Sigmoid colon (tissue), 7 donors: ENCODE data around the gene SGK2. TPM values are rescaled to one million over a fixed set of nuclear protein-coding genes. Genes with fewer than 3 reads are reported as not detected.

ENCODE experiments used
- DNase-seq: peaks from one replicate; pipeline ENCODE4 v3.0.0-alpha.2; 2019
- H3K27ac ChIP-seq, 4 donors: fragments of 200-600 bp; sonication (generic); one replicate each; pipeline ENCODE4 v1.5.1; 2016 to 2019; ENCODE audit warnings: mild to moderate bottlenecking in 1 of 4
- H3K27me3 ChIP-seq, 3 donors: fragments of 200-600 bp; sonication (generic); one replicate each; pipeline ENCODE4 v1.5.1; 2019; ENCODE audit warnings: mild to moderate bottlenecking in 1 of 3
- H3K36me3 ChIP-seq, 4 donors: fragments of 200-600 bp; sonication (generic); one replicate each; pipeline ENCODE4 v1.5.1; 2016 to 2019
- H3K4me1 ChIP-seq, 4 donors: fragments of 200-600 bp; sonication (generic); one replicate each; pipeline ENCODE4 v1.5.1; 2017 to 2019
- H3K4me3 ChIP-seq, 4 donors: fragments of 200-600 bp; sonication (generic); one replicate each; pipeline ENCODE4 v1.5.1; 2017 to 2019; ENCODE audit warnings: mild to moderate bottlenecking in 2 of 4, moderate library complexity in 1 of 4
- H3K9me3 ChIP-seq, 4 donors: fragments of 200-600 bp in 3 of 4; sonication (generic) in 3 of 4; one replicate each; pipeline versions ENCODE4 v1.5.1 to v1.6.1; 2013 to 2019
- CTCF ChIP-seq, 4 experiments: fragments of 450-650 bp in 3 of 4; fragments of 200-600 bp in 1 of 4; IDR thresholded peaks; one replicate each; pipeline ENCODE4 v1.5.1; 2016 to 2019; ENCODE audit warnings: antibody characterized with exemption in 4 of 4, mild to moderate bottlenecking in 3 of 4, moderate library complexity in 2 of 4
- EP300 ChIP-seq, 4 donors: sonication (generic); formaldehyde crosslinking; IDR thresholded peaks; one replicate each; pipeline ENCODE4 v1.6.1; 2017; ENCODE audit warnings: antibody characterized with exemption in 4 of 4
- POLR2A ChIP-seq, 2 donors: fragments of 450-650 bp; IDR thresholded peaks; one replicate each; pipeline ENCODE4 v1.6.1; 2016; ENCODE audit warnings: antibody characterized with exemption in 2 of 2, mild to moderate bottlenecking in 2 of 2, moderate library complexity in 2 of 2
- POLR2AphosphoS5 ChIP-seq, 4 donors: sonication (generic); formaldehyde crosslinking; IDR thresholded peaks; one replicate each; pipeline ENCODE4 v1.6.1; 2017; ENCODE audit warnings: antibody characterized with exemption in 4 of 4
- WGBS, 2 donors: extraction: QIAGEN DNeasy Blood & Tissue Kit; methylation state at CpG; one replicate each; pipeline ENCODE4 v1.1.7; 2013; 5-methylcytosine and 5-hydroxymethylcytosine counted together
- intact Hi-C: fragments of 100-400 bp; cut with DNase I; formaldehyde crosslinking; loops from one replicate; pipeline ENCODE4 v1.15.1; 2023
- polyA plus RNA-seq, 3 donors: library from polyadenylated mRNA; stranded (reverse); fragments of 200-250 nt; gene quantifications; one replicate each; pipeline ENCODE4 v1.2.3, GENCODE V29; 2013
- total RNA-seq, 4 donors: library from RNA; depleted of rRNA; stranded (reverse); fragments of >200 nt; gene quantifications; one replicate each; pipeline ENCODE4 v1.1.0, GENCODE V29; 2016
- donor health status: healthy with polysubstance abuse.
- donor health status: Bipolar disorder and iron deficiency.
- donor health status: healthy.

SGK2 gene
- total and polyA plus RNA-seq, 7 donors = 0.66 to 114 (median 27.3) TPM; not detected in 1

- 79 to 86% methylated on average over 5 of the region's 5 CpGs for WGBS, 2 donors
- intact Hi-C loops = no loop called here
- TF ChIP-seq POLR2A (IDR thresholded peaks at IDR 0.05) (no peak), EP300 (IDR thresholded peaks at IDR 0.05) (no peak), CTCF (IDR thresholded peaks at IDR 0.05) (no peak), POLR2AphosphoS5 (IDR thresholded peaks at IDR 0.05) (no peak)
- Histone ChIP-seq H3K36me3 (no peaks in the 10 kb centered on the region), H3K4me3 (no peak overlapping the region), H3K27me3 (no peaks in the 10 kb centered on the region), H3K4me1 (no peaks in the 10 kb centered on the region), H3K9me3 (no peaks in the 10 kb centered on the region), H3K27ac (no peak overlapping the region)
- no peak for DNase-seq
Observed at GRCh38 chr20:43525021-43525420, 33.8 kb upstream of the SGK2 start.

GRCh38 chr20:43528258-43528875, 30.5 kb upstream of the SGK2 start:
- Histone ChIP-seq H3K27ac (no peak overlapping the region), H3K27me3 (no peaks in the 10 kb centered on the region), H3K36me3 (no peaks in the 10 kb centered on the region), H3K9me3 (no peaks in the 10 kb centered on the region), H3K4me1 (no peaks in the 10 kb centered on the region), H3K4me3 (no peak overlapping the region)
- TF ChIP-seq EP300 (IDR thresholded peaks at IDR 0.05) (no peak), CTCF (IDR thresholded peaks at IDR 0.05) (no peak), POLR2A (IDR thresholded peaks at IDR 0.05) (no peak), POLR2AphosphoS5 (IDR thresholded peaks at IDR 0.05) (no peak)
- intact Hi-C loops = no loop called here
- no peak for DNase-seq
- 85 to 86% methylated on average over 8 of the region's 8 CpGs for WGBS, 2 donors

GRCh38 chr20:43529051-43529450, 29.8 kb upstream of the SGK2 start:
- TF ChIP-seq EP300 (IDR thresholded peaks at IDR 0.05) (no peak), POLR2A (IDR thresholded peaks at IDR 0.05) (no peak), CTCF (IDR thresholded peaks at IDR 0.05) (no peak), POLR2AphosphoS5 (IDR thresholded peaks at IDR 0.05) (no peak)
- no peak for DNase-seq

GRCh38 chr20:43529457-43530153, 29.2 kb upstream of the SGK2 start:
- no peak for TF ChIP-seq POLR2AphosphoS5 (IDR thresholded peaks at IDR 0.05)
- no peak for TF ChIP-seq CTCF (IDR thresholded peaks at IDR 0.05)
- no peak for TF ChIP-seq POLR2A (IDR thresholded peaks at IDR 0.05)
- TF ChIP-seq EP300 (IDR thresholded peaks at IDR 0.05) = no peak
- intact Hi-C loops = no loop called here
- Histone ChIP-seq H3K36me3 (no peaks in the 10 kb centered on the region), H3K27me3 (no peaks in the 10 kb centered on the region), H3K4me1 (no peaks in the 10 kb centered on the region), H3K4me3 (no peak overlapping the region), H3K27ac (no peak overlapping the region), H3K9me3 (no peaks in the 10 kb centered on the region)
- 94% methylated on average over 3 of the region's 3 CpGs for WGBS, 2 donors
- no peak for DNase-seq

More at GRCh38 chr20:43529051-43529450, 29.8 kb upstream of the SGK2 start:
- intact Hi-C loops = no loop called here
- H3K4me3 ChIP-seq = no peak overlapping the region
- WGBS, 2 donors = 89 to 92% methylated on average over 5 of the region's 5 CpGs
- no peaks in the 10 kb centered on the region for H3K27me3 ChIP-seq
- H3K36me3 ChIP-seq = no peaks in the 10 kb centered on the region
- no peaks in the 10 kb centered on the region for H3K4me1 ChIP-seq
- no peaks in the 10 kb centered on the region for H3K9me3 ChIP-seq
- H3K27ac ChIP-seq = no peak overlapping the region
